DMS153 treated with DMSO at 0.1 percent for 48 hours (cell line): ENCODE data around the gene ADGRG6.
A peak's percentile ranks its signal among the peaks of the same experiment; 100 is the strongest.

Experiments
- DNase-seq: peaks from one replicate; lab custom pipeline; 2025; ENCODE audit not compliant: unreplicated experiment; lab: John Stamatoyannopoulos, UW

ADGRG6 gene

DNA sequence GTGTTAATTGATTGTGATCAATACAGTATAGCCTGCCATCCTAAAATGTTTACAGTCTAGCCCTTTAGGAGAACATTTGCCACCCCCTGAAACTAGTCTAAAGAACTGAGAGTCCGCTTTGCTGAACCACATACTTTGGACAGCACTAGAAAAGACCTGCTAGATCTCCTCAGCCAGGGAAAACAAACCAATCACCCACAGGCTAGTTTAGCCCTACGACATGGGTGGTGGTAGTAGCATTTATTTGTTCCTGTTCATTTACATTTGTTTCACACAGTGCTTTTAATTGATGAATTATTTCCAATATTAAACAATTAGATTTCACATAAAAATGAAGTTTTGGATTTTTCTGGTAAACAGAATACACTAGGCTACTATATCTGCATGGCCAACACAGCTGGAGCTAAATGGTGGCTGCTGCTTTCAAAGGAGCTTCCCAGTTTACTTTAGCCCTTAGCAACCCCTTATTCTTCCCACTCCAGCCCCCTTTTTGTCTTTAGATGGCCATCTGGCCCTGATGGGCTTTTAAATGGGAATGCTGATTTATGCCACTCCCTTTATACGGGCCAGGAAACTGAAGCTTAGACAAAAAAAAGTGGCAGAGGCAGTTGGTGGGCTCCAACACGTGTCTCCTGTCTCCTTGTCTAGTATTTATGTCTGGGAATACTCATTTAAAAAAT is 72.4 kb downstream of the ADGRG6 start:
- no peak for DNase-seq

DNA sequence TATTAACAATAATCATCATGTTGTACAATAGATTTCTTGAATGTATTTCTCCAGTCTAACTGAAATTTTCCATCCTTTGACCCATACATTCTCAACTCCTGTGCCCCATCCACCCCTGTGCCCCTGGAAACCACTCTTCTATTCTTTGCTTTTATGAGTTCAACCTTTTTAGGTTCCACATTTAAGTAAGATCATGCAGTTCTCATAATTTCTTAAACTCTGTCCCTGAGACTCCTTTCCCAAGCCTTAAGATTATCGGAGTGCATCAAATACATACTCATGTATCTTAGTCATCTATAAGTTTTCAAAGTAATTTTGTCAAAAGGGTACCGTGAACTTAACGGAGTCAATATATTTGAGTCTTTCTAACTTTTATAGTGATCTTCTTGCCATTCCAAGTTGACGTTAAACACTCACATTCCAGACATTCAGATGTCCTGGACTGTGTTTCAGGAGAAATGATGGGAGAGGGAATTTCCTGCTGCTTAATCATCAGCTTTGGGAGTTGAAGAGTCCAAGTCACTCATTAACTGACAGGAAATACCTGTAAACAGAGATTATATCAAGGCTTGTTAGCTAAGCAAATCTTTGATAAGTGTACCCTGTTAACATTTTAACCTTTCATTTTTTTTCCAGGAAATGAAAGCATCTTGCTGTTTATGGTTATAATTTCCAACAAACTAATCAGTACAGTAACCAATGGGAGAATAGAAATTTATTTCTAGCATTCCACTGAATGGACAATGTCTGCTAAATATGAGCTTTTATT is 73.3 kb downstream of the ADGRG6 start:
- no peak for DNase-seq

DNA sequence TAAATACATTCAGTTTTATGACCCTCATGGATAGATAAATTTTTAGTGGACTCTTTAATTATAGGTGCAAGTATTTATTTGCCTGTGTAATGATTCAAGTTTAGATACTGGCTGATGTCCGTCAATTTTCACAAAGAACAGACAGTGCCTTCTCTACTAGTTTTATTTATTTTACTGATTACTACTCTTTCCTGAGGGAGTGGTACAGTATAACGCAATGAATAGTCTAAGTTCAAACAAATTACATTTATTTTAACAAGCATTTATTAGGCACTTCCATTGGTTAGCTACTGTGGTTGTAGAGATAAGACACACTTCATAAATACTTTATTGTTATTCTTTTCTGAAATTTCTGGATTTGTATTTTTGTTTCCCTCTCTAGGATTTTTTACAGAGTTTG is 74.3 kb downstream of the ADGRG6 start:
- DNase-seq: no peak

DNA sequence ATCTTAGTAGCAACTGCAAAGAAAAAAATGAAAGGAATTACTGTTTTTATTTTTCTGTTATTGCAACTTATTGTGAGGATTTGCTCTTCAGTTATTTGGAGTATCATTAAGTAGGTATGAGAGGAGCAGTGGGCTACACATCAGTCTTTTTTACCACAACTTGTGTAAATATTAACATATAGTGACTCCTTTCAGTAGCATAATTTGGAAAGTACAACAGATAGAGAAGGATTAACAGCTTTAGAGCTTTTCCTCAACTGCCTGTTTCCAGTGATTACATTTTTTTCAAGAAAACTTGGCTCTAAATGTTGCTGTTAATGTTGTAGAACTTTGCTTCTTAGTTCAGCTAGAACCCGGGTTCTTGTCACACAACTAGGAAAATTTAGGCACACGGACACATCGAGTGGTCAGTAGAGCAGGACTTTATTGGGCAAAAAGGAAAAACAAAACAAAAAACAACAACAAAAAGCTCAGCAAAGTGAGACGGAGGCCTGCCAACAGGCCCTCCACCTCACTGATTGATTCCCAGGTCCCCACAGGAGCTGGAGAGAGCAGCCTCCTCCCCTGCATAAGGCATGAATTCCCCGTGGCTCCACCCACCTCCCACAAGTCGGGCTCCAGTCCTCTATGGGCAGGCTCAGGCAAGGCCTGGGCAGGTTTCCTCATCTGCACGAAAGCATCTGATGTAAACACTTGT is 75.1 kb downstream of the ADGRG6 start:
- no peak for DNase-seq

DNA sequence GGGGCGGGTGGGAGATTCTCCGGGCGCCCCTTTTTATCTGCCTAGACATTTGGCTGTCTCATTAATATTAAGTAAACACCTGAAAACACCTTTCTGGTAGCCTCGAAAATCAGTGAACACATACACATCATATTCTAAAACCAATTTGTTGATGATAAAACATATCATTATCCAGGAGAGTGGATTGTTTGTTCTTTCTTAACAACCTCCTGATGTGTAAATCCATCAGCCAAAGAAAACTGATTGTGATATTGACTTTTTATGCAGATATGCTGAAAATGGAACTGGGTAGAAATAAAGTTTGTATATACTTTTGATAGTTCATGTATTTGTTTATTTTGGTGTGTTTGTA is 75.7 kb downstream of the ADGRG6 start:
- no peak for DNase-seq

DNA sequence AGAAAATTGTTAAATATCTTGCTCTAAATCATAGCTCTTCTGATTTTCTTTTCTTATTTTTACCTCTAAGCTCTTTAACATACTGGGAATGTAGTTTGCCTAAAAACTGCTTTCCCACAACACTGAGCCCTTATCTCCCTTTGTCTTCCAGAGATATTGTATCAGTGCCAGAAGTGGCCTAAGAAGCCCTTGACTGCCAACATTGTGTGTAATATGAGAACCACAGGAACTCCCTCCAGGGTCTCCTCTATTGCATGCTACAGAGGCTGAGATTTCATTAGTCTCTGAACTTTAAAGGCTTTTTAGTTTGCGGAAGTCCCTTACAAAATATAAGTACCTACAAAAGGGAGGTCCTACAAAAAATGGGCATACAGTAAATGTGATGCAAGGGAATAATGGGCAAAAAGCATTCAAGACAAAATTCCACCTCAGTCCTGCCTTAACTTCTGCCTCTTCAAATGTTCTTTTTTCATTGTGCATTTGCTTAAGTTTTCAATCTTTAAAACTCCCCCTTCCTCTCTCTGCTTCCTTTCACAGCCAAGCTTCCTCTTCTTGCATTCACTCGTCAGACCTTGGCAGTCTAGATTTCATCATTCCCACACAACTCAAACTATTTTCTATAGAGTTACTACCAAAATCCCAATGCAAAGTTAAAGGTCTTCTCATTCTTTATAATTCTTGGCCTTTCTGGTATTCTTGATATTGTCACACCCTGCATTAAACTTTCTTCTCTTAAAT is 76.5 kb downstream of the ADGRG6 start:
- DNase-seq: peak; percentile 17

DNA sequence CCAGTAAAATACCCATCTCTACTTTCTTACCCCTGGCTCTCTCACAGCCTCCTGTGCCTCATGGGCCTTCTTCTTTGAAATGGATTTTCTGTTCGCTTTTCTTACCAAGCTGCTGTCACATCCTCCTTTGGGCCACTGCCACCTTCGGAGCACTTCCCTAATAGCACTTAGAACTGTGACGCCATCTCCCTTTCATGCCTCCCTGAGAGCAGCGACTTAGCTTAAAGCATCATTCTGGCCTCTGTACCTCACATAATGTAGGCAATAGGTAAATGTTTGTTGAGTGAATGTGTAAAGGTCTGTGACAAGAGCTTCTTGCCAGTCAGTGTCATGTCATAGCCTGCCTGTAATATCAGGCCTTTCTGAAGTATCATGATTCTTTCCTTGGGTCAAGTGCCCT is 78.8 kb downstream of the ADGRG6 start:
- no peak for DNase-seq

DNA sequence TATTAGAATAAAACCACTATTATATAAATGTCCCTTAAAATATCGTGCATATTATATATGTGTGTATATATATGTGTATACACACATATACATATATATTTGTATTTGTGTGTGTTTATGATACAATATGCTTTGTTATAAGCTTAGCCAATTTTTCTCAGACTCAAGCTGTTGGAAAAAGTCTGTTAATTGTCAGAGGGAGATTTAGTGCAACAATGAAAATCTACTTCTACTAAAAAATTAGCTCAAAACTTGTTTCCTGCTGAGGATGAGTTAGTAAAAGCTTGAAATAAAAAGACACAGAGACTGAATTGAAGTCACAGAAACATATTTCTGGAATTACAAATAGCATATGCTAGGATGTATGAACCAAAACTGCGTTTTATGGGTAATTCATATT is 79.4 kb downstream of the ADGRG6 start:
- no peak for DNase-seq

DNA sequence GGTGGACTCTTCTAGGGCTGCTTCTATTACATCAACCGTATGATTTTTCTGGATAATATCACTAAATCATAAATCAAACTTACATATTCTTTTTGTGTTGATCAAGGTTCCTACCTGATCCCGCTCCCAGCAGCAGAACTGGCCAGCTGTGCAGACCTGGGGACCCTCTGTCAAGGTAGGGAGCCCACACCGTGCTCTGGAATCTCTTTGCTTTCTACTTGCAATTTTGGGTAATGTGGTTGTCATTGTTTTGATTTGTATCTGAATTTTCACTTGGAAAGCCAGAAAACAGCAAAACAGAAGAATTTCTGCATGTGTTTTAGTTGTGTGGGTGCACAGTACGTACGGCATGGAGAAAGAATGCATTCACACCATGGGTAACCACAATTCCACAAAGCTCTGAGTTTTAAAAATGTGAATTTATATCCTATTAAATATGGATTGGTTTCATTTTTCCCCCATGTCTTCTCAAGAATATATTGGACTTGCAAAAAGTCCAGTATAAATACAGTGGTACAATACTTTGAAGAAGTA is 80.1 kb downstream of the ADGRG6 start:
- DNase-seq: no peak

DNA sequence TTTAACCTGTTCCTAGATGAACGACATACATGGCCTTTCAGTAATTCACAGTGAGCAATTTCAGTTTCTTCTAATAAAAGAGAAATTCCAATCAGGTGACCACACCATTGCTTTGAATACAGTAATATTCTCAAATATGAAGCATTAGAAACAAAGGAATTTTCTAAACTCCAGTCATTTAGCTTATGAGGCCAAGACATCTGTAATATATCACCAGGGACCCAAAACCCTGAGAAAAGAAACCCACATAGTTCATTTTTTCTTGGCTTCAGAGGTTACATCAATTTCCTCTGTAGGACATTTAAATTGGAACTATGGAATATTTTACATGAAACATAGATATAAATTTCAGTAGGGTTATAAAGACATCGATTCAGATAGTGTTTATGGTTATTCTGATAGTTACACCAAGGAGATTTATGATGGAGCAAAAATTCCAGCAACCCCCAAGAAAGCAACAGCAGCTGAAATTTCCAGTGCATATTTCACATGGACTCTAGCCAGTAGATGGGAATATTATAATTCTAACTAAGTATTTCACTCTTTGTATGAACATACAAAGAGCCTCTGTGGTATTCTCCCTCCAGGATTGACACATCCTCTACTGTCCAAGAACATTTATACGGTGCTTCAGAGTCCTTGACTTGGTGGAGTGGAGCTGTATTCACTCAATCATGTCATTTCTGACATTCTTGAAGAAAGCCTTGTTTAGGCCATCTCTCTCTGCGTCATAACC is 82.9 kb downstream of the ADGRG6 start:
- DNase-seq: no peak

DNA sequence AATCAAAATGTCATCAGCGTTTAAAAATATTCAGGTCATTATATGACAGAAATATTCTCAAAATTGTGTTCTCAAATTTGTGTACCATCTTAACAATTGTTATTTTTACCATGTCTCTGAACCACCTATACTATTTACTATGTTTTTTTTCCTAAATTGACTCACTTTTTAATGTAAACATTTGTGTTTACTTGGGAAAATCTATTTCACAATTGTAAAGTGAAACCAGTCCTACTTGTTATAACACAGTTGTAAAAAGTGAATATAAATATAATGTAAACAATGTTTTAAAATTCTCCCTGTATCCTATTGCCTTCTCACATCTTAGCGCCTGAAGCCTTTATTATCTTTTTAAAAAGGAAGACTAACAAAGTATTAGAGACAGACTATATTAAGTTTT is 83.5 kb downstream of the ADGRG6 start:
- DNase-seq: no peak

DNA sequence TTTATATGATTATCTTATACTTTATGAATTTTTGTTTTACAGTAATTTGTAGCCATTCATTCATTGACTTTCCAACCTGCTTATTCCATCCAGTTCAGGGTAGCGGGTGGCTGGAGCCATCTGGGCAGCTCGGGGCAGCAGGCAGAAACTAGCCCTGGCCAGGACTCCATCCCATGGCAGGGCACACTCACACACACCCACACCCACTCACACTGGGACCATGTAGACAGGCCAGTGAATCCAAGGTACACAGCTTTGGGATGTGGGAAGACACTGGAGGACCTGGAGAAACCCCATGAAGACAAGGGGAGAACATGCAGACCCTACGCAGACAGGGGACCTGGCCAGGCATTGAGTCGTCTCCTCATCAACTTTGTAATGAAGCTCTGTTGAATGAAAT is 84.8 kb downstream of the ADGRG6 start:
- DNase-seq: no peak

DNA sequence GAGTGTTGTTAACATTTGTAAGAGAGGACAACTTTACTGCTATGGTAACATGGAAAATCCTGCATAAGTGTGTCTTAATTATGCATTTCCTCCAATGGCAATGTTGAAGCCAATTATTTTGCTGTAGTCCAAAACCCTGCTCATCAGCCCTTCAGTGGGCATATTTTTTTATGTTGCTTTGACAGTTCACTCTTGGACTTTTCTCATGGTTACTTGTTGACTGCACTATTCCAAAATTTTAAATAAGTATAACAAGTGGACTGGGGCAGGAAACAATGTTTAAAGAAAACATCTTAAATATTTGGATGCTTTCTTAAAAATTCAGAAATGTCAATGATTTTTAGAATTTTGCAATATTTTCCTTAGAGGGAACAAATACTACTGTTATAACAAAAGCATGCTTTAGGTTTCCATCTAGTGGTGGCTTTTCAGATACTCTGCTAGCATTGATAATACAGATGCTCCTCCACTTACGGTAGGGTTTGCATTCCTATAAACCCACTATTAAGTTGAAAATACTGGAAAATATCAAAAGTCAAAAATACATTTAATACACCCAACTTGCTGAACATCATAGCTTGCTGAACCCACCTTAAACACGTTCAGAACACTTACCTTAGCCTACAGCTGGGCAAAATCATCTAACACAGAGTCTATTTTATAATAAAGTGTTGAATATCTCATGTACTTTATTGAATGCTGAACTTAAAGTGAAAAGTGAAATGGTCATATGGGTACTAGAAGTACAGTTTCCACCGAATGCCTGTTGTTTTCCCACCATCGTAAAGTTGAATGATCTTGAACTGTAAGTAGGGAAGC is 86.4 kb downstream of the ADGRG6 start:
- DNase-seq: peak; percentile 13

DNA sequence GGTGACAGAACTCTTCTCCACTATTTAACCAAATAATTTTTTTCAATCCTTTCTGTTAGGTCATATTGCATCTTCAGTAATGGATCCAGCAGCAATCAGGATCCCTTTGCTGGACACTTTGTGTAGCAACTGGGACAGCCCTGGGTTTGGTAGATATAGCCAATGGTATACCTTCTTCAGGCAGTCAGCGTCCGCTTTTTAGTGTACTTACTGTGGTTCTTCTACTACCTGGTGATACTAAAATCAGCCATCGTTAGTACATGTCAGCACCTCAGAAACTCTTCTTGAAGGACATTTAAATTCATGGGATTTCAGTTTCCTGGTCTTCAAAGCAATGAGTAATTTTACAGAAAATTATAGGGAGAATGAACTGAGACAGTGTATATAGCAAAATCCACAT is 93.5 kb downstream of the ADGRG6 start:
- DNase-seq: no peak

DNA sequence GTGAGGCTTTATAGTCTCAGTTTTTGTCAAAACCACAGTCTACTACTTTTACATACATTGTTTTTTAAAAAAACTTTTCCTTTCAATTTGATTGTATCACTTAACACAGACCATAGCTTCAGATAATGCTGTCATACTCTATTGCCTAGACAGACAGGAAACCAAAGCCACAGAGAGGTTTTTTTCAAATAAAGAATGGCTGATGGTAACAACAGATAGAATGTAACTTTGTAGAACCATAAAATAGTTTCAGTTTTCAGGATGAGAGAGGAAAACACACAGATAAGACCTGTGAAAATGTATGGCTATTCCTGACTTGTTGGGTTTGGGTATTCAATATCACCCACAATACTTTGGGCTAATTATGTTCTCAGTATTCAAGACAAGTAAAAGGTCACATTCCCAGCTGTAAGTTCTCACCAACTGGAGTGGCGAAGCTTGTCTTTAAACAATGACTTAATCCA is 94.0 kb downstream of the ADGRG6 start:
- DNase-seq: no peak

DNA sequence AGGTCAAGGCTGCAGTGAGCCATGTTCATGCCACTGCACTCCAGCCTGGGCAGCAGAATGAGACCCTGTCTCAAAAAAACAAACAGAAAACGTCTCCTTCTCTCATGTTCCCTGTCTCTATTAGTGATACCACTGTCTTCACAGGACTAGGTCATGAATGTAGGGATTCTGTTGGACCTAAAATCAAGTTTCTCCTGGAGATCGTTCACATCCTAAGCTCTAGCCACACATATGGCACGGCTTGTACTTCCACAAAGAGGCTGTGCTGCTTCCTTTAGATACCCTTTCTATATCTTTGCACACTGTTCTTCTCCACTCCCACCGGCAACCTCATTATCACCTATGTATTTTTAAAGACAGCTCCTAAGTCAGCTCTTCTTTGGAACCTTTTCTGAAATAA is 96.5 kb downstream of the ADGRG6 start:
- no peak for DNase-seq

DNA sequence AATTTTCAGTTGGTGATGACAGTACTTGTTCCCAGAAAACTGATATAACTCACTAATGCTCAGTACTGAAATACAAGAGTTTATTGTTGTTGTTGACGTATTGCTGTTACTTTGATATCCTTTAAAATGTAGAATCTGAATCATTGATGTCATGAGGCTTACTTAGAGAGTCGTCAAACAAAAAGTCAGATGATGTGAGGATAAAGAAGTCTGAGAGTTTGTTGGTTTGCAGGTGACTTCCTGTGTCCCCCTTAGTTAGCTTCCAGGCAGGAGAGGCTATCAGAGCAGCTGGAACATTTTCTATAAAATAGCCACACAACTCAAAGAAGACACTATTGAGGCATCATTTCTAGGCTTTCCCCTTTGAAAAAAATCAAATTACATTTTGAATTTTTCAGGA is 97.9 kb downstream of the ADGRG6 start:
- DNase-seq: no peak

DNA sequence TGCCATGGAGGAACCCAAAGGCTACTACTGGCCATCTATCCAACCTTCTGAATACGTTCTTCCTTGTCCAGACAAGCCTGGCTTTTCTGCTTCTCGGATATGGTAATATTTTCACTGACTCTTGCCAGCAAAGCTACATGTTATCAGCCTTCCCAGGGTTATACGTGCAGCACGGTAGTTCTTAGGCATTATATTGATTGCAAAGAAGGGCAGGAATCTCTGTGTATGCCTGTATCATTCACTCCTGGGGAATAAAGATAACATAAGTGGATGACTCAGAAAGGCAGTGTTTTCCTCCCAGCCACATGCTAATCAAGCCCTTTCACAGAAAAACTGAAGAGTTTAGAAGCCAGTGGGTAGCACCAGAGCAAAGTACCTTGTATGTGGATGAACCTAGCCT is 98.7 kb downstream of the ADGRG6 start:
- DNase-seq: no peak

DNA sequence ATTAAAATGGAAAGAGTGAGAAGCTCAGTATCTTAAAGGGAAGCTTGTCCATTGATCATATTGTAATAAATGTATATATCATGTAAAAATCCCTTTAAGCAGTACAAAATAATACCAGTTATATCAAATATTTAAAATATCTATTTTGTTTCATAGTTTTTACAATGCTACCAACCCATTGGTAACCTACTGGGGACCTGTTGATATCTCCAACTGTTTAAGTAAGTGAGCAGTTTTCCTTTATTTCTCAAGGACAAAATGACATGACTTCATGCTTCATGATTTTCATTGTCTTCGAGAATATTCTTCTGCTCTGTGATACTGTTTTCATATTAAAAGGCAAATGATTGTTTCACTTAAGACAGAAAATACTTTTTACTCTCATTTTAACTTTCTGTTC is 100.0 kb downstream of the ADGRG6 start:
- DNase-seq: no peak

DNA sequence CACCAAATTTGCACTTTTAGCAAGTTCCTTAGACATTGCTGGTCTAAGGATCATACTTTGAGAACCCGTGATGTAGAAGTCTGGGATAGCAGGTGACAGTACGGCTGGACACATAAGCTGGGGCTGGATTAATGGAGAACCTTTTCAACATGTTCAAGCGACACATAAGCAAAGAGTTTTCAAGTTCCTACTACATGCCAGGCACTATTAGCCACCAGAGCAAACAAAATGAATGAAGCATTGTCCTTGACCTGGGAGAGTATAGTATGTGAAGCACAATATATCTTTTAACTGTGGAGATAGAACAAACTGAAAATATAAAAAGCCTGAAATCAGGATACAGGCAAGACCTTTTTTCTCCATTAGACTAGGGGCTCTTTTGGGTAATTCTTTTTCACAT is 102.9 kb downstream of the ADGRG6 start:
- no peak for DNase-seq
